Pancreas (tissue), 10 donors: ENCODE data around the gene PIK3CB. TPM values are rescaled to one million over a fixed set of nuclear protein-coding genes. Genes with fewer than 3 reads are reported as not detected.

ENCODE experiments used
- ATAC-seq, 4 donors: fragments of 200-7000 bp; cut with Tn5 transposase; one replicate each; pipeline versions ENCODE4 v1.8.0 to v1.9.1; 2020; ENCODE audit warnings: mild to moderate bottlenecking in 4 of 4, moderate library complexity in 4 of 4
- DNase-seq, 6 donors: peaks; one replicate each; pipeline ENCODE4 v3.0.0-alpha.2; 2020
- FAIRE-seq: peaks from 2 replicates; lab custom pipeline; 2012; peaks lifted over from hg19 to GRCh38; lab: Jason Lieb, UNC
- H3K27ac ChIP-seq, 4 donors: fragments of 200-600 bp; sonication (generic); 1 replicate in 3 of 4; 2 replicates in 1 of 4; pipeline versions ENCODE4 v1.5.0 to v1.8.0; 2020
- H3K27me3 ChIP-seq, 4 donors: fragments of 200-600 bp; one replicate each; pipeline ENCODE4 v1.8.0; 2021
- H3K36me3 ChIP-seq, 3 donors: fragments of 200-600 bp; sonication (generic) in 1 of 3; one replicate each; pipeline versions ENCODE4 v1.5.0 to v1.8.0; 2020 to 2021
- H3K4me1 ChIP-seq, 3 donors: fragments of 200-600 bp; one replicate each; pipeline ENCODE4 v1.8.0; 2021
- H3K4me3 ChIP-seq, 4 donors: fragments of 200-600 bp; sonication (generic) in 2 of 4; one replicate each; pipeline versions ENCODE4 v1.5.0 to v1.8.0; 2020 to 2021
- H3K9me3 ChIP-seq, 4 donors: fragments of 200-600 bp; one replicate each; pipeline ENCODE4 v1.8.0; 2021
- WGBS, 2 donors: extraction: QIAGEN DNeasy Blood & Tissue Kit; methylation state at CpG; one replicate each; pipeline ENCODE4 v1.1.7; 2013; 5-methylcytosine and 5-hydroxymethylcytosine counted together
- intact Hi-C, 3 donors: fragments of 100-400 bp; cut with DNase I; formaldehyde crosslinking; loops; one replicate each; pipeline versions ENCODE4 v1.11.1 to v1.14.2; 2022
- polyA plus RNA-seq, 2 donors: library from polyadenylated mRNA; stranded (reverse); fragments of 200-250 nt; gene quantifications; one replicate each; pipeline ENCODE4 v1.2.3, GENCODE V29; 2013
- total RNA-seq, 6 donors: library from RNA; stranded (reverse); fragmentation: NEBNext Ultra II Directional in 4 of 6; extraction: Animal tissue kit (Norgen Biotek cat#: 25700) in 4 of 6; gene quantifications; one replicate each; pipeline versions ENCODE4 v1.2.1 to v1.2.4, GENCODE V29; 2021 to 2023
- TF ChIP-seq, protein P1 (sequence below), 4 donors: fragments of 200-600 bp; sonication (generic) in 3 of 4; IDR thresholded peaks; one replicate each; pipeline versions ENCODE4 v1.5.0 to v1.8.0; 2021; ENCODE audit warnings: antibody characterized with exemption in 4 of 4
- donor health status: healthy with polysubstance abuse.
- donor health status: DM: no; HTN: no; CAD: no; lungs with moderate emphysema.
- donor health status: DM: no; HTN: no; CAD: no.
- donor health status: control.
- donor health status: control.
- donor health status: Bipolar disorder and iron deficiency.
- donor health status: DM: yes; HTN: yes; CAD: no.
- donor health status: DM: no; HTN: no; CAD: no.
- donor health status: DM: no; HTN: no; CAD: no.
- donor health status: DM: yes; HTN: yes; CAD: no.

PIK3CB gene
- total and polyA plus RNA-seq, 8 donors: 8.2 to 36.4 (median 24.4) TPM

GRCh38 chr3:138696666-138697370 is 137.9 kb downstream of the PIK3CB start:
- no peaks in the 10 kb centered on the region for H3K9me3 ChIP-seq
- H3K36me3 ChIP-seq: peaks cover 0 to 7% (median 0%) of the 10 kb centered on the region in 3 donors
- H3K4me3 ChIP-seq: no peak overlapping the region
- H3K4me1 ChIP-seq: peaks cover 0 to 7% (median 0%) of the 10 kb centered on the region in 3 donors
- 63 to 88% methylated on average over 1 of the region's 1 CpG for WGBS, 2 donors
- DNase-seq: no peak
- peak; percentile 23 for FAIRE-seq
- TF ChIP-seq, protein P1, sequence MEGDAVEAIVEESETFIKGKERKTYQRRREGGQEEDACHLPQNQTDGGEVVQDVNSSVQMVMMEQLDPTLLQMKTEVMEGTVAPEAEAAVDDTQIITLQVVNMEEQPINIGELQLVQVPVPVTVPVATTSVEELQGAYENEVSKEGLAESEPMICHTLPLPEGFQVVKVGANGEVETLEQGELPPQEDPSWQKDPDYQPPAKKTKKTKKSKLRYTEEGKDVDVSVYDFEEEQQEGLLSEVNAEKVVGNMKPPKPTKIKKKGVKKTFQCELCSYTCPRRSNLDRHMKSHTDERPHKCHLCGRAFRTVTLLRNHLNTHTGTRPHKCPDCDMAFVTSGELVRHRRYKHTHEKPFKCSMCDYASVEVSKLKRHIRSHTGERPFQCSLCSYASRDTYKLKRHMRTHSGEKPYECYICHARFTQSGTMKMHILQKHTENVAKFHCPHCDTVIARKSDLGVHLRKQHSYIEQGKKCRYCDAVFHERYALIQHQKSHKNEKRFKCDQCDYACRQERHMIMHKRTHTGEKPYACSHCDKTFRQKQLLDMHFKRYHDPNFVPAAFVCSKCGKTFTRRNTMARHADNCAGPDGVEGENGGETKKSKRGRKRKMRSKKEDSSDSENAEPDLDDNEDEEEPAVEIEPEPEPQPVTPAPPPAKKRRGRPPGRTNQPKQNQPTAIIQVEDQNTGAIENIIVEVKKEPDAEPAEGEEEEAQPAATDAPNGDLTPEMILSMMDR (IDR thresholded peaks at IDR 0.05): no peak
- H3K27me3 ChIP-seq: no peaks in the 10 kb centered on the region
- ATAC-seq: no peak
- no peak overlapping the region for H3K27ac ChIP-seq
- intact Hi-C loops: no loop called here

DNA sequence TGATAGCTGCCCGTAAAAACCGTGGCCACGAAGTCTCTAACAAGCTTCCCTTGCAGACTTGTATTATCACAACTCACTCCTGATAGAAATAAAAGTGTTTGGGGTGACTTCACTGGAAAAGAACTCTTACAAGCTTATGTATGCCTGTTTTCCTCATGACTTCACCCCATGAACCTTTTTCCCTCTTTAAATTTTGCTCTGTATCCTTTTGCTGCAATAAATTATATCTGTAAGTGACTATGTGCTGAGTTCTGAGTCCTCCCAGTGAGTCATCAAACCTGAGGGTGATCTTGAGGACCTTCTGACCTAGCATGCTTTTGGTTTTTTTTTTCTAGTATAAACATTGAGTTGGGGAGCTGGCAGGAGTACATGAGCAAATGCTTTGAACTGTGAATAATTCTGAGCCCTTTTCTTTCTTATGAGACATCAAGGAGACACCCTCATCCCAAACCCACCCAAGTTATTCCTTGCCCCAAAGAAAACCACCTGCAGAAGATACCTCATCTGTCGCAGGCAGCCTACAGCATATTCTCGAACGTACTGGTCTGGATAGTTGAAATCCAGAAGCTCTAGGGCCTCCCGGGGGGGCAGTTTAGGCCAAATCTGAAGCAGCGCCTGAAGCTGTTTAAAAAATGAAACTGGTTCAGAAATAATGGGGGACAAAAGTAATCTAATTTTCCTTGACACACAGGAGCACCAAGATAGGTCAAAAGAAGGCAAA is 140.3 kb downstream of the PIK3CB start:
- TF ChIP-seq, protein P1 (IDR thresholded peaks at IDR 0.05): no peak
- DNase-seq (no peak), FAIRE-seq (no peak), ATAC-seq (peak; percentile 74 to 93 (median 84))
- Histone ChIP-seq H3K4me3 (no peak overlapping the region), H3K36me3 (peaks cover 0 to 7% (median 0%) of the 10 kb centered on the region in 3 donors), H3K9me3 (no peaks in the 10 kb centered on the region), H3K27ac (peak overlapping the region in 2 of 4 donors; percentile 13 to 24), H3K27me3 (no peaks in the 10 kb centered on the region), H3K4me1 (peaks cover 0 to 7% (median 0%) of the 10 kb centered on the region in 3 donors)
- 80 to 82% methylated on average over 8 of the region's 8 CpGs for WGBS, 2 donors
- intact Hi-C loops: no loop called here

GRCh38 chr3:138692152-138692551 is 142.6 kb downstream of the PIK3CB start:
- ATAC-seq: peak in 2 of 4 donors; percentile 19 to 24
- TF ChIP-seq, protein P1 (IDR thresholded peaks at IDR 0.05): no peak
- 38 to 56% methylated on average over 3 of the region's 3 CpGs for WGBS, 2 donors
- H3K27ac ChIP-seq: no peak overlapping the region
- FAIRE-seq: no peak
- H3K4me1 ChIP-seq: peaks cover 9 to 20% (median 19%) of the 10 kb centered on the region in 3 donors
- no peak overlapping the region for H3K4me3 ChIP-seq
- no peak for DNase-seq
- H3K27me3 ChIP-seq: no peaks in the 10 kb centered on the region
- intact Hi-C loops: no loop called here
- H3K36me3 ChIP-seq: no peaks in the 10 kb centered on the region
- H3K9me3 ChIP-seq: no peaks in the 10 kb centered on the region

- no peaks in the 10 kb centered on the region for H3K9me3 ChIP-seq
- FAIRE-seq (no peak), DNase-seq (no peak), ATAC-seq (no peak)
- no peaks in the 10 kb centered on the region for H3K27me3 ChIP-seq
- no peak overlapping the region for H3K4me3 ChIP-seq
- WGBS, 2 donors: 96 to 100% methylated on average over 1 of the region's 1 CpG
- intact Hi-C loops: no loop called here
- peaks cover 12 to 25% (median 24%) of the 10 kb centered on the region in 3 donors for H3K4me1 ChIP-seq
- TF ChIP-seq, protein P1 (IDR thresholded peaks at IDR 0.05): no peak
- H3K36me3 ChIP-seq: no peaks in the 10 kb centered on the region
- no peak overlapping the region for H3K27ac ChIP-seq
These were observed 143.4 kb downstream of the PIK3CB start for GRCh38 chr3:138691351-138691750.
